ENCODE results near the gene SPACDR.

DNA sequence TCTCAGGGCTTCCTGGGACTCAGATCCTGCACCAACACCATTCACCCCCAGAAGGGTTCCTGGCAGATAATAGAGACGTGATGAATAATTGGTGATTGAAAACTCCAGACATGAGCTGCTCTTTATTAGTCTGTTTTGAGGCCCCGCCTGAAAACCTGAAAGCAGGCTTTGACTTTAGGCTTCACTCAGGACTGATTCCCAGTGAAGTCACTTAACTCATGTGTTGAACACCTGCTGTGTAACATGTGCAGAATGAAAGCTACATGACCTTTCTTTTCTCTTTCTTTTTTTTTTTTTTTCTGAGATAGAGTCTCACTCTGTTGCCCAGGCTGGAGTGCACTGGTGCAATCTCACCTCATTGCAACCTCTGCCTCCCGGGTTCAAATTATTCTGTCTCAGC, 8.9 kb downstream of the SPACDR start:
- TF ChIP-seq RAD21 (CRISPR knock-in tag; conservative IDR thresholded peaks at IDR 0.05 in 1 of 2, IDR thresholded peaks at IDR 0.05 in 1 of 2) (no peak), SRSF7 (optimal IDR thresholded peaks at IDR 0.05; ENCODE audit: low read depth, low read length) (no peak), TCF7 (IDR thresholded peaks at IDR 0.05; ENCODE audit: borderline replicate concordance) (no peak), TEAD4 (IDR thresholded peaks at IDR 0.05; ENCODE audit: low read length) (no peak), TEAD4 (CRISPR knock-in tag; IDR thresholded peaks at IDR 0.05; ENCODE audit: borderline replicate concordance) (no peak)
- TF ChIP-seq, protein P1, sequence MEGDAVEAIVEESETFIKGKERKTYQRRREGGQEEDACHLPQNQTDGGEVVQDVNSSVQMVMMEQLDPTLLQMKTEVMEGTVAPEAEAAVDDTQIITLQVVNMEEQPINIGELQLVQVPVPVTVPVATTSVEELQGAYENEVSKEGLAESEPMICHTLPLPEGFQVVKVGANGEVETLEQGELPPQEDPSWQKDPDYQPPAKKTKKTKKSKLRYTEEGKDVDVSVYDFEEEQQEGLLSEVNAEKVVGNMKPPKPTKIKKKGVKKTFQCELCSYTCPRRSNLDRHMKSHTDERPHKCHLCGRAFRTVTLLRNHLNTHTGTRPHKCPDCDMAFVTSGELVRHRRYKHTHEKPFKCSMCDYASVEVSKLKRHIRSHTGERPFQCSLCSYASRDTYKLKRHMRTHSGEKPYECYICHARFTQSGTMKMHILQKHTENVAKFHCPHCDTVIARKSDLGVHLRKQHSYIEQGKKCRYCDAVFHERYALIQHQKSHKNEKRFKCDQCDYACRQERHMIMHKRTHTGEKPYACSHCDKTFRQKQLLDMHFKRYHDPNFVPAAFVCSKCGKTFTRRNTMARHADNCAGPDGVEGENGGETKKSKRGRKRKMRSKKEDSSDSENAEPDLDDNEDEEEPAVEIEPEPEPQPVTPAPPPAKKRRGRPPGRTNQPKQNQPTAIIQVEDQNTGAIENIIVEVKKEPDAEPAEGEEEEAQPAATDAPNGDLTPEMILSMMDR (IDR thresholded peaks at IDR 0.05 in 2 of 3, conservative IDR thresholded peaks at IDR 0.05 in 1 of 3; ENCODE audit: insufficient read depth in 2 of 3, low read depth in 1 of 3, low read length in 3 of 3): no peak
- TF ChIP-seq, protein P2, sequence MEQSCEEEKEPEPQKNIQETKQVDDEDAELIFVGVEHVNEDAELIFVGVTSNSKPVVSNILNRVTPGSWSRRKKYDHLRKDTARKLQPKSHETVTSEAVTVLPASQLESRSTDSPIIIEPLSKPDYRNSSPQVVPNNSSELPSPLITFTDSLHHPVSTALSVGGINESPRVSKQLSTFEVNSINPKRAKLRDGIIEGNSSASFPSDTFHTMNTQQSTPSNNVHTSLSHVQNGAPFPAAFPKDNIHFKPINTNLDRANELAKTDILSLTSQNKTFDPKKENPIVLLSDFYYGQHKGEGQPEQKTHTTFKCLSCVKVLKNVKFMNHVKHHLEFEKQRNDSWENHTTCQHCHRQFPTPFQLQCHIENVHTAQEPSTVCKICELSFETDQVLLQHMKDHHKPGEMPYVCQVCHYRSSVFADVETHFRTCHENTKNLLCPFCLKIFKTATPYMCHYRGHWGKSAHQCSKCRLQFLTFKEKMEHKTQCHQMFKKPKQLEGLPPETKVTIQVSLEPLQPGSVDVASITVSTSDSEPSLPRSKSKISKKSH (CRISPR knock-in tag; IDR thresholded peaks at IDR 0.05): no peak
- TF ChIP-seq, protein P3, sequence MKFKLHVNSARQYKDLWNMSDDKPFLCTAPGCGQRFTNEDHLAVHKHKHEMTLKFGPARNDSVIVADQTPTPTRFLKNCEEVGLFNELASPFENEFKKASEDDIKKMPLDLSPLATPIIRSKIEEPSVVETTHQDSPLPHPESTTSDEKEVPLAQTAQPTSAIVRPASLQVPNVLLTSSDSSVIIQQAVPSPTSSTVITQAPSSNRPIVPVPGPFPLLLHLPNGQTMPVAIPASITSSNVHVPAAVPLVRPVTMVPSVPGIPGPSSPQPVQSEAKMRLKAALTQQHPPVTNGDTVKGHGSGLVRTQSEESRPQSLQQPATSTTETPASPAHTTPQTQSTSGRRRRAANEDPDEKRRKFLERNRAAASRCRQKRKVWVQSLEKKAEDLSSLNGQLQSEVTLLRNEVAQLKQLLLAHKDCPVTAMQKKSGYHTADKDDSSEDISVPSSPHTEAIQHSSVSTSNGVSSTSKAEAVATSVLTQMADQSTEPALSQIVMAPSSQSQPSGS (CRISPR knock-in tag; IDR thresholded peaks at IDR 0.05): no peak

All from K562 (cell line).